MM.1S (cell line): Measurements from ENCODE around the gene HSP90B1.

Experiments
- DNase-seq: peaks from one replicate; pipeline ENCODE4 v3.0.0-alpha.2; 2015
- H2AFZ ChIP-seq: fragments of 300-600 bp; sonication (generic); 2 replicates; pipeline ENCODE4 v1.6.0; 2016; ENCODE audit warnings: antibody characterized with exemption, low read length
- H3F3A ChIP-seq: fragments of 300-600 bp; sonication (generic); 2 replicates; pipeline ENCODE4 v1.6.1; 2016; ENCODE audit warnings: mild to moderate bottlenecking, antibody characterized with exemption, low read length, moderate library complexity, mixed read lengths; ENCODE audit not compliant: insufficient read depth
- H3K27ac ChIP-seq: fragments of 300-600 bp; sonication (generic); 2 replicates; pipeline ENCODE4 v1.5.1; 2016; ENCODE audit warnings: mild to moderate bottlenecking, low read length
- H3K27me3 ChIP-seq: fragments of 300-600 bp; sonication (generic); replicated peaks from 2 replicates; pipeline ENCODE4 v1.6.0; 2016; ENCODE audit warnings: low read length; ENCODE audit not compliant: insufficient read depth
- H3K36me3 ChIP-seq: fragments of 300-600 bp; sonication (generic); replicated peaks from 2 replicates; pipeline ENCODE4 v1.6.1; 2016; ENCODE audit warnings: mild to moderate bottlenecking, low read length, mixed read lengths; ENCODE audit not compliant: insufficient read depth
- H3K4me1 ChIP-seq: fragments of 300-600 bp; sonication (generic); 2 replicates; pipeline ENCODE4 v1.6.1; 2016; ENCODE audit warnings: low read length, mixed read lengths
- H3K4me2 ChIP-seq: fragments of 300-600 bp; sonication (generic); 2 replicates; pipeline ENCODE4 v1.6.0; 2016; ENCODE audit warnings: low read depth, low read length
- H3K4me3 ChIP-seq: fragments of 300-600 bp; sonication (generic); 2 replicates; pipeline ENCODE4 v1.5.1; 2016; ENCODE audit warnings: low read length, mixed read lengths
- H3K79me2 ChIP-seq: fragments of 300-600 bp; sonication (generic); 2 replicates; pipeline ENCODE4 v1.6.1; 2016; ENCODE audit warnings: mixed run types, low read length, mixed read lengths
- H3K9ac ChIP-seq: fragments of 300-600 bp; sonication (generic); 2 replicates; pipeline ENCODE4 v1.6.1; 2016; ENCODE audit warnings: low read length, mixed read lengths
- H3K9me2 ChIP-seq: fragments of 300-600 bp; sonication (generic); replicated peaks from 2 replicates; pipeline ENCODE4 v1.6.1; 2016; ENCODE audit warnings: mild to moderate bottlenecking, low read length, mixed read lengths; ENCODE audit not compliant: insufficient read depth
- H3K9me3 ChIP-seq: fragments of 300-600 bp; sonication (generic); replicated peaks from 2 replicates; pipeline ENCODE4 v1.6.1; 2016; ENCODE audit warnings: mild to moderate bottlenecking, low read length, mixed read lengths; ENCODE audit not compliant: insufficient read depth
- H4K20me1 ChIP-seq: fragments of 300-600 bp; sonication (generic); 2 replicates; pipeline ENCODE4 v1.6.1; 2016; ENCODE audit warnings: mild to moderate bottlenecking, low read length, moderate library complexity, mixed read lengths; ENCODE audit not compliant: insufficient read depth
- CTCF ChIP-seq: fragments of 300-600 bp; sonication (generic); IDR thresholded peaks from 2 replicates; pipeline ENCODE4 v1.5.1; 2016; ENCODE audit warnings: antibody characterized with exemption, low read length, mixed read lengths
- EZH2 ChIP-seq: fragments of 300-600 bp; sonication (generic); optimal IDR thresholded peaks from 2 replicates; pipeline ENCODE3; 2017; ENCODE audit warnings: low read depth, mild to moderate bottlenecking, antibody characterized with exemption, low read length, mixed read lengths
- EZH2phosphoT487 ChIP-seq: fragments of 300-600 bp; sonication (generic); IDR thresholded peaks from 2 replicates; pipeline ENCODE4 v1.6.1; 2018; ENCODE audit warnings: antibody characterized with exemption, low read length

The HSP90B1 gene

GRCh38 chr12:103915306-103915705 is 14.9 kb upstream of the HSP90B1 start:
- DNase-seq = no peak
- Histone ChIP-seq H3K4me1 (no peaks in the 10 kb centered on the region), H3K9me2 (no peaks in the 10 kb centered on the region), H3K36me3 (no peaks in the 10 kb centered on the region), H3K4me2 (no peak overlapping the region), H3K9ac (no peak overlapping the region), H2AFZ (no peak overlapping the region), H3F3A (no peaks in the 10 kb centered on the region), H4K20me1 (no peaks in the 10 kb centered on the region), H3K4me3 (no peak overlapping the region), H3K27me3 (no peaks in the 10 kb centered on the region), H3K27ac (no peak overlapping the region), H3K79me2 (no peaks in the 10 kb centered on the region), H3K9me3 (no peaks in the 10 kb centered on the region)
- no peak for TF ChIP-seq EZH2
- TF ChIP-seq CTCF = no peak
- no peak for TF ChIP-seq EZH2phosphoT487

GRCh38 chr12:103917873-103918272 is 12.3 kb upstream of the HSP90B1 start:
- no peaks in the 10 kb centered on the region for H3F3A ChIP-seq
- no peaks in the 10 kb centered on the region for H3K9me2 ChIP-seq
- no peaks in the 10 kb centered on the region for H4K20me1 ChIP-seq
- H2AFZ ChIP-seq = no peak overlapping the region
- H3K27ac ChIP-seq = no peak overlapping the region
- H3K4me1 ChIP-seq = no peaks in the 10 kb centered on the region
- H3K9ac ChIP-seq = no peak overlapping the region
- H3K4me3 ChIP-seq = no peak overlapping the region
- no peaks in the 10 kb centered on the region for H3K27me3 ChIP-seq
- H3K79me2 ChIP-seq = no peaks in the 10 kb centered on the region
- no peak overlapping the region for H3K4me2 ChIP-seq
- H3K9me3 ChIP-seq = no peaks in the 10 kb centered on the region
- DNase-seq = no peak
- H3K36me3 ChIP-seq = no peaks in the 10 kb centered on the region
- TF ChIP-seq CTCF = no peak
- no peak for TF ChIP-seq EZH2
- TF ChIP-seq EZH2phosphoT487 = no peak

- Histone ChIP-seq H4K20me1 (no peaks in the 10 kb centered on the region), H3F3A (peaks cover 22% of the 10 kb centered on the region), H3K4me3 (no peak overlapping the region), H3K9me2 (no peaks in the 10 kb centered on the region), H3K9ac (no peak overlapping the region), H3K27ac (peak overlapping the region; percentile 22; the same call in 1 of the 2 replicates), H3K4me2 (no peak overlapping the region), H3K27me3 (no peaks in the 10 kb centered on the region), H2AFZ (0 out of 2 replicates have a peak overlapping the region, but pooled peaks have one; percentile 19), H3K36me3 (no peaks in the 10 kb centered on the region), H3K79me2 (peaks cover 4% of the 10 kb centered on the region), H3K9me3 (no peaks in the 10 kb centered on the region), H3K4me1 (peaks cover 27% of the 10 kb centered on the region)
- no peak for TF ChIP-seq CTCF
- no peak for TF ChIP-seq EZH2
- TF ChIP-seq EZH2phosphoT487 = no peak
- DNase-seq = peak; percentile 34
Observed at GRCh38 chr12:103924761-103925641, 5.2 kb upstream of the HSP90B1 start.
